OCI-LY1 (cell line): ENCODE measurements around the gene CD2BP2.

Experiments used
- EZH2 ChIP-seq: fragments of 200-600 bp; sonication (generic), shearing (Covaris generic); IDR thresholded peaks from 2 replicates; pipeline ENCODE4 v1.8.0; 2017; ENCODE audit warnings: borderline replicate concordance, mixed run types, mild to moderate bottlenecking, antibody characterized with exemption, low read length, moderate library complexity, mixed read lengths
- TF ChIP-seq, protein P1 (sequence below): fragments of 200-600 bp; sonication (generic), shearing (Covaris generic); IDR thresholded peaks from 2 replicates; pipeline ENCODE4 v1.5.1; 2017; ENCODE audit warnings: mild to moderate bottlenecking, antibody characterized with exemption, low read length, moderate library complexity, mixed read lengths

DNA sequence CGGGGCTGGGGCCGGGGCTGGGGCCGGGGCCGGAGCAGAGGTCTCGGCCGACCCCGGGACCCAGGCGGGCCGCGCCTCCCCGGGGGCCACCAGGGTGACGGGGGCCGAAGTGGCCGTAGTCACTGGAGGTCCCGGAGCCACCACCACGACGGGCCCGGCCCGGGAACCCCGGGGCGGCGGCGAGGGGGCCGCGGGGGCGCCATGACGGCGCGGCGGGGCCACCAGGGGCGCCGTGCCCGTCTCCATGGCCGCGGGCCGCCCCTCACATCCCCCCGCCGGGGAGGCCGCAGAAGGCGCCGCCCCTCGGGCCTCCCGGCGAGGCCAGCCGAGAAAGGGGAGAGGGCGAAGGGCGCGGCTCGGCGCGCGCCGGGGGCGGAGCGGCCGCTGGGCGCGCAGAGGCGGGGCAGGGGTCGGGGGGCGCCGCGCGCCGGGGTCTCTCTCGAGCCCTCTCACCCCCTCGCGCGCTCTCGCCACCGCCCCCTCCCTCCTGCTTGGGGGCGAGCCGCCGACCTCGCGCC is 14.9 kb upstream of the CD2BP2 start:
- no peak for TF ChIP-seq EZH2
- TF ChIP-seq, protein P1, sequence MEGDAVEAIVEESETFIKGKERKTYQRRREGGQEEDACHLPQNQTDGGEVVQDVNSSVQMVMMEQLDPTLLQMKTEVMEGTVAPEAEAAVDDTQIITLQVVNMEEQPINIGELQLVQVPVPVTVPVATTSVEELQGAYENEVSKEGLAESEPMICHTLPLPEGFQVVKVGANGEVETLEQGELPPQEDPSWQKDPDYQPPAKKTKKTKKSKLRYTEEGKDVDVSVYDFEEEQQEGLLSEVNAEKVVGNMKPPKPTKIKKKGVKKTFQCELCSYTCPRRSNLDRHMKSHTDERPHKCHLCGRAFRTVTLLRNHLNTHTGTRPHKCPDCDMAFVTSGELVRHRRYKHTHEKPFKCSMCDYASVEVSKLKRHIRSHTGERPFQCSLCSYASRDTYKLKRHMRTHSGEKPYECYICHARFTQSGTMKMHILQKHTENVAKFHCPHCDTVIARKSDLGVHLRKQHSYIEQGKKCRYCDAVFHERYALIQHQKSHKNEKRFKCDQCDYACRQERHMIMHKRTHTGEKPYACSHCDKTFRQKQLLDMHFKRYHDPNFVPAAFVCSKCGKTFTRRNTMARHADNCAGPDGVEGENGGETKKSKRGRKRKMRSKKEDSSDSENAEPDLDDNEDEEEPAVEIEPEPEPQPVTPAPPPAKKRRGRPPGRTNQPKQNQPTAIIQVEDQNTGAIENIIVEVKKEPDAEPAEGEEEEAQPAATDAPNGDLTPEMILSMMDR: no peak
